ENCODE results near the gene MAD1L1. TPM values are rescaled to one million over a fixed set of nuclear protein-coding genes. Genes with fewer than 3 reads are reported as not detected.
A peak's percentile ranks its signal among the peaks of the same experiment; 100 is the strongest.

The MAD1L1 gene
- total and polyA plus RNA-seq, 2 of the 8 experiments (the other 6 are each of a cell fraction or from before 2014, with no cell fraction given) = 40.4 to 44.6 TPM

DNA sequence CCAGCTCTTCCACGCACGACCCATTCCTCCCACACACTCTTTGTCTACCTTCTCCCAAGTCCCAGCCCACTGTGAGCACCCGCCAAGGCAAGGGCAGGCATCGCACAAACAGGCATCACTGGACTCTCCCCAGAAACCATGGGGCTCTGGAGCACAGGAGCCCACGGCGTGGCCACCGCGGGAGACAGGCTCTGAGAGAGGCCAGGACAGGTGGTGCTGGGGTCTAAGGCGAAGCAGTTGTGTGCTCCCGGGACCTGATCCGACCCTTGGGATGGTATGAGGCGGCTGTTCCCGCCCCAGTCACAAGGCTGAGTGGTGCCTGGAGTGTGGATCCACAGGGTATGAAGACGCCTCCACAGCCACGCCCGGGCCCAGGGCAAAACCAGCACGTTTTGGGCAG lies 156.9 kb downstream of the MAD1L1 start:
- CTCF ChIA-PET (ENCODE audit: partially characterized antibody) = no interaction called here
- no peak for FAIRE-seq
- no peaks in the 10 kb centered on the region for H3K27me3 ChIP-seq (replicated peaks in 1 of 4; ENCODE audit: control insufficient read depth in 3 of 4, extremely low read depth in 1 of 4, insufficient read depth in 3 of 4, low read length in 3 of 4)
- TF ChIP-seq ASH2L (IDR thresholded peaks at IDR 0.05; ENCODE audit: low read length) = no peak
- TF ChIP-seq KDM1A (IDR thresholded peaks at IDR 0.05; ENCODE audit: borderline replicate concordance, low read length) = no peak
- TF ChIP-seq, protein P1, sequence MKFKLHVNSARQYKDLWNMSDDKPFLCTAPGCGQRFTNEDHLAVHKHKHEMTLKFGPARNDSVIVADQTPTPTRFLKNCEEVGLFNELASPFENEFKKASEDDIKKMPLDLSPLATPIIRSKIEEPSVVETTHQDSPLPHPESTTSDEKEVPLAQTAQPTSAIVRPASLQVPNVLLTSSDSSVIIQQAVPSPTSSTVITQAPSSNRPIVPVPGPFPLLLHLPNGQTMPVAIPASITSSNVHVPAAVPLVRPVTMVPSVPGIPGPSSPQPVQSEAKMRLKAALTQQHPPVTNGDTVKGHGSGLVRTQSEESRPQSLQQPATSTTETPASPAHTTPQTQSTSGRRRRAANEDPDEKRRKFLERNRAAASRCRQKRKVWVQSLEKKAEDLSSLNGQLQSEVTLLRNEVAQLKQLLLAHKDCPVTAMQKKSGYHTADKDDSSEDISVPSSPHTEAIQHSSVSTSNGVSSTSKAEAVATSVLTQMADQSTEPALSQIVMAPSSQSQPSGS (IDR thresholded peaks at IDR 0.05; ENCODE audit: low read length) = no peak
- TF ChIP-seq CHD1 (IDR thresholded peaks at IDR 0.05; ENCODE audit: low read depth, low read length) = no peak
- no peak for TF ChIP-seq MAFK (IDR thresholded peaks at IDR 0.05; ENCODE audit: low read depth, low read length)
- no peak for TF ChIP-seq CBX5 (IDR thresholded peaks at IDR 0.05; ENCODE audit: low read depth, low read length)
- no peak for TF ChIP-seq HDAC6 (IDR thresholded peaks at IDR 0.05; ENCODE audit: low read depth, low read length)
- TF ChIP-seq GABPA (IDR thresholded peaks at IDR 0.05; ENCODE audit: borderline replicate concordance, insufficient read depth, low read length) = no peak
- TF ChIP-seq EZH2 (IDR thresholded peaks at IDR 0.05; ENCODE audit: low read depth, low read length, severe bottlenecking) = no peak
- no peak for TF ChIP-seq NRF1 (IDR thresholded peaks at IDR 0.05; ENCODE audit: low read depth, low read length)
- TF ChIP-seq EP300 (IDR thresholded peaks at IDR 0.05; ENCODE audit: borderline replicate concordance in 1 of 2, low read depth in 2 of 2, low read length in 2 of 2) = no peak
- TF ChIP-seq SIX5 (IDR thresholded peaks at IDR 0.05; ENCODE audit: low read depth, low read length) = no peak
- TF ChIP-seq TEAD4 (IDR thresholded peaks at IDR 0.05; ENCODE audit: low read depth, low read length) = no peak

More for the DNA sequence above, 156.9 kb downstream of the MAD1L1 start:
- Histone ChIP-seq H3K18ac (ENCODE audit: extremely low read depth, low read length) (no peak overlapping the region), H3K79me1 (ENCODE audit: low read depth, low read length) (peaks cover 2% of the 10 kb centered on the region), H3K27ac (ENCODE audit: low read depth, low read length) (no peak overlapping the region), H3K9me3 (ENCODE audit: insufficient read depth in 2 of 2, low read depth in 1 of 2, low read length in 1 of 2) (no peaks in the 10 kb centered on the region), H3K79me2 (ENCODE audit: control insufficient read depth in 1 of 2, insufficient read depth in 2 of 2, low read length in 2 of 2) (no peaks in the 10 kb centered on the region), H3K56ac (replicated peaks; ENCODE audit: insufficient read length, low read depth, low read length) (no peak overlapping the region), H4K8ac (ENCODE audit: extremely low read depth, insufficient read depth, low read length) (peak overlapping the region; percentile 29; the same call in 1 of the 2 replicates), H2AFZ (ENCODE audit: low read length) (no peak overlapping the region), H3K4me1 (replicated peaks in 1 of 4; ENCODE audit: control insufficient read depth in 3 of 4, insufficient read depth in 4 of 4, low read length in 3 of 4) (no peaks in the 10 kb centered on the region; a peak in 1 of 7 replicates), H3K9ac (replicated peaks in 1 of 4; ENCODE audit: extremely low read depth in 1 of 4, low read depth in 3 of 4, low read length in 3 of 4) (no peak overlapping the region), H3K4ac (replicated peaks; ENCODE audit: insufficient read length, low read depth, low read length) (no peak overlapping the region), H3K23me2 (ENCODE audit: low read depth, low read length) (no peaks in the 10 kb centered on the region; the same call in 1 of the 2 replicates), H2BK120ac (replicated peaks; ENCODE audit: low read depth, low read length) (no peak overlapping the region), H4K91ac (replicated peaks; ENCODE audit: insufficient read length, low read length) (no peak overlapping the region), H2AK5ac (ENCODE audit: low read depth, low read length) (no peak overlapping the region), H4K20me1 (replicated peaks in 1 of 2; ENCODE audit: control insufficient read depth in 1 of 2, insufficient read depth in 2 of 2, low read length in 2 of 2) (peaks cover 2 to 9% of the 10 kb centered on the region in 2 experiments), H3K23ac (ENCODE audit: insufficient read length) (no peak overlapping the region), H2BK12ac (ENCODE audit: low read depth, low read length) (no peak overlapping the region), H2BK5ac (ENCODE audit: low read depth, low read length) (0 out of 2 replicates have a peak overlapping the region, but pooled peaks have one; percentile 39), H4K5ac (ENCODE audit: insufficient read length, low read depth, low read length) (no peak overlapping the region), H3K4me3 (ENCODE audit: extremely low read depth in 1 of 4, insufficient read depth in 2 of 4, low read depth in 3 of 4, low read length in 4 of 4) (no peak overlapping the region), H2BK20ac (ENCODE audit: low read length) (no peak overlapping the region), H3K4me2 (ENCODE audit: insufficient read depth in 1 of 2, low read depth in 2 of 2, low read length in 2 of 2) (no peak overlapping the region), H3K14ac (ENCODE audit: insufficient read length) (no peak overlapping the region), H3K36me3 (ENCODE audit: control insufficient read depth in 2 of 4, insufficient read depth in 4 of 4, low read length in 3 of 4) (no peaks in the 10 kb centered on the region), H2BK15ac (ENCODE audit: low read length) (no peak overlapping the region)
- POLR2A ChIA-PET (ENCODE audit: partially characterized antibody) = no interaction called here
- 98% methylated on average over 14 of the region's 17 CpGs; no CpG with 5 or more reads in 1 of the 2 experiments for WGBS, 2 experiments (ENCODE audit: extremely low coverage in 1 of 2, insufficient coverage in 1 of 2, insufficient read length in 1 of 2, insufficient replicate concordance in 2 of 2, low coverage in 1 of 2, low lambda C conversion rate in 2 of 2, missing lambda C conversion rate in 1 of 2)
- no peak for DNase-seq (ENCODE audit: low read depth in 1 of 2, low spot score in 2 of 2)
